Panc1 (cell line): ENCODE results near the gene INTS1.

Source experiments
- CTCF ChIP-seq: fragments of 450-650 bp; IDR thresholded peaks from 2 replicates; pipeline ENCODE4 v1.5.1; 2017; ENCODE audit warnings: mild to moderate bottlenecking
- POLR2AphosphoS5 ChIP-seq: IDR thresholded peaks from 2 replicates; pipeline ENCODE4 v1.6.1; 2012; ENCODE audit warnings: mild to moderate bottlenecking, low read depth, low read length, moderate library complexity

- TF ChIP-seq CTCF: no peak
- TF ChIP-seq POLR2AphosphoS5: no peak
These were observed 11.5 kb downstream of the INTS1 start for GRCh38 chr7:1492640-1493039.
